ENCODE results near the gene RNF146. TPM values are rescaled to one million over a fixed set of nuclear protein-coding genes. Genes with fewer than 3 reads are reported as not detected.

The RNF146 gene
- total and polyA plus RNA-seq, 2 of the 13 experiments (the other 11 are each of a cell fraction or from before 2014, with no cell fraction given), result 18.8 to 27.6 TPM

- TF ChIP-seq ZNF660 (CRISPR knock-in tag; IDR thresholded peaks at IDR 0.05; ENCODE audit: borderline replicate concordance, low read depth), result no peak
- no peak for TF ChIP-seq REPIN1 (CRISPR knock-in tag; IDR thresholded peaks at IDR 0.05; ENCODE audit: borderline replicate concordance, low read depth)
- TF ChIP-seq ATF7 (IDR thresholded peaks at IDR 0.05), result no peak
- no peak for TF ChIP-seq ATF7 (CRISPR knock-in tag; IDR thresholded peaks at IDR 0.05)
- TF ChIP-seq TFAP4 (IDR thresholded peaks at IDR 0.05; ENCODE audit: borderline replicate concordance, low read depth), result peak; percentile 37; the same call in 1 of the 2 replicates
- TF ChIP-seq DPF2 (CRISPR knock-in tag; IDR thresholded peaks at IDR 0.05; ENCODE audit: borderline replicate concordance, low read depth), result no peak
- TF ChIP-seq BRCA1 (CRISPR knock-in tag; IDR thresholded peaks at IDR 0.05), result no peak
- TF ChIP-seq ZMYM3 (CRISPR knock-in tag; IDR thresholded peaks at IDR 0.05), result no peak
- TF ChIP-seq CREM (IDR thresholded peaks at IDR 0.05), result peak; percentile 39; the same call in 1 of the 2 replicates
- no peak for TF ChIP-seq CREM (CRISPR knock-in tag; IDR thresholded peaks at IDR 0.05)
- no peak for TF ChIP-seq AKNA (CRISPR knock-in tag; IDR thresholded peaks at IDR 0.05; ENCODE audit: borderline replicate concordance)
- TF ChIP-seq CBFB (CRISPR knock-in tag; IDR thresholded peaks at IDR 0.05), result no peak
- TF ChIP-seq ARNT2 (CRISPR knock-in tag; IDR thresholded peaks at IDR 0.05; ENCODE audit: low read depth), result no peak
- peak; percentile 40; the same call in 1 of the 2 replicates for TF ChIP-seq TCF7L2 (IDR thresholded peaks at IDR 0.05; ENCODE audit: low read depth, low read length)
- TF ChIP-seq POLR2AphosphoS5 (IDR thresholded peaks at IDR 0.05; ENCODE audit: low read depth, low read length), result no peak
- no peak for TF ChIP-seq ZNF747 (CRISPR knock-in tag; IDR thresholded peaks at IDR 0.05; ENCODE audit: borderline replicate concordance)
- no peak for TF ChIP-seq KDM3A (CRISPR knock-in tag; IDR thresholded peaks at IDR 0.05; ENCODE audit: low read depth)
- no peak for TF ChIP-seq POLR2A (IDR thresholded peaks at IDR 0.05; ENCODE audit: insufficient read depth in 1 of 2, low read depth in 2 of 2, low read length in 2 of 2)
- TF ChIP-seq, protein P1, sequence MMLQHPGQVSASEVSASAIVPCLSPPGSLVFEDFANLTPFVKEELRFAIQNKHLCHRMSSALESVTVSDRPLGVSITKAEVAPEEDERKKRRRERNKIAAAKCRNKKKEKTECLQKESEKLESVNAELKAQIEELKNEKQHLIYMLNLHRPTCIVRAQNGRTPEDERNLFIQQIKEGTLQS (CRISPR knock-in tag; IDR thresholded peaks at IDR 0.05), result no peak
- TF ChIP-seq ZBTB1 (CRISPR knock-in tag; IDR thresholded peaks at IDR 0.05; ENCODE audit: borderline replicate concordance), result no peak
- no peak for TF ChIP-seq ZNF713 (CRISPR knock-in tag; IDR thresholded peaks at IDR 0.05)
- no peak for TF ChIP-seq THAP11 (CRISPR knock-in tag; IDR thresholded peaks at IDR 0.05)
Measured at GRCh38 chr6:127297502-127298070, 30.9 kb downstream of the RNF146 start (continued).
